CD4-positive, alpha-beta T cell treated with Interleukin-2 at 100 ng/mL for 4 hours (primary cell): ENCODE measurements around the gene CETN2.
A peak's percentile ranks its signal among the peaks of the same experiment; 100 is the strongest.
"Not testable (repeated sequence)": the region's sequence is repeated elsewhere in the genome, so short reads cannot be mapped to it uniquely, and the experiment has no call there.

Experiments
- DNase-seq: peaks from one replicate; pipeline ENCODE4 v3.0.0-alpha.2; 2020; ENCODE audit warnings: low spot score

The CETN2 gene

DNA sequence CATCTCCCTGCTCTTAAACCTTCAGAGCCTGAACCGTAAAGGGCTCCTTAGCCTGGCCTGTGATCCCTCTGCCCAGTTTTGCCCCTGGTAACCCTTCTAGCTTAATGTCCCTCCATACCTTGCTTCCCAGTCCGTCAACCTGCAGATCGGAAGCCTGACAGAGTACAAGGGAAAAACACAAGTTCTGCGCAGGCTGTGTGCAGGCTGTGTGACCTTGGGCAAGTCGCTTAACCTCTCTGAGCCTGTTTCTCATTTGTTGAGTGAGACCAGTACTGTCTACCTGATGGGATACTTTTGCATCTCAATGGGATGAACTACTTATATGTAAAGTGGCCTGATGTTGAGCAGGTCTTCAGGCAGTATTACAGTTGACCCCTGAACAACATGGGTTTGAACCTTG lies 2.0 kb upstream of the CETN2 start:
- no peak for DNase-seq

DNA sequence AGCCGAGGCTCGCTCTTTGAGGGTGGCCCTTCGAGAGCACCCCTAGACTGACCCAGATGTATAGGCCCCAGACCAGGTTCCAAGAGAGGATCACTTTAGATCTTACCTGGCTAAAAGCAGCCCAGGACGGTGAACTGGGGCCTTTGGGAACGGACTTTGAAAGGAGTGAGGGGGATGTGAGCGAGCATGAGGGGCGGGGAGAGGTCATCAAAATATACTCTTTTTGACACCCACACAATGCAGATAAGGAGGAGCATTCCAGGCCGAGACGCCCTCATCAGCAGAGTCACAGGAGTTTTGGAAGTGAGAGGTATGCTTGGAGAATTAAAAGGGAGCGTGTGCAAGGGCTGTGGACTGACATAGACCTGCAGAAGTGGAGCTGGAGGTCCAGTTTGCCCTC lies 834 bp upstream of the CETN2 start:
- DNase-seq: no peak

DNA sequence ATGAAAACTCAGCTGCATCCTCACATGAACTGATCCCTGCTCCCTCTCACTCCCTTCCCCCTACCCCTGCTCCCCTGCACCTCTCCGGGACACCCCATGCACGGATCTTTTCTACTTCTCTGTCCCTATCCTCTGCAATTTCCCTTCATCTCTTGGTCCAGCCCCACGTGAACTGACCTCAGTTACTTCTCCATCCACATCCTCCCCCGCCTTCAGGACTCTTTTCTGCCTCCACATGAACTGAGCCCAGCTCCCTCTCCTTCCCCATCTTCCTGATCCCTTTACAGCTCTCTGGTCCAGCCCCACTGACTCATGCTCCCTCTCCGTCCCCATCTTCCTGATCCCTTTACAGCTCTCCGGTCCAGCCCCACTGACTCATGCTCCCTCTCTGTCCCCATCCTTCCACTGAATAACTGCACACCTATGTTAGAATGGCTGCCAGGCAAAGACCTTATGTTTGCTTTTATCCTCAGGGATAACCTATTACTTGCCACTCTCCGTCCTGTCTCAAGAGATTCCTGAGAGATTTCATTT lies 5.6 kb downstream of the CETN2 start:
- no peak for DNase-seq

DNA sequence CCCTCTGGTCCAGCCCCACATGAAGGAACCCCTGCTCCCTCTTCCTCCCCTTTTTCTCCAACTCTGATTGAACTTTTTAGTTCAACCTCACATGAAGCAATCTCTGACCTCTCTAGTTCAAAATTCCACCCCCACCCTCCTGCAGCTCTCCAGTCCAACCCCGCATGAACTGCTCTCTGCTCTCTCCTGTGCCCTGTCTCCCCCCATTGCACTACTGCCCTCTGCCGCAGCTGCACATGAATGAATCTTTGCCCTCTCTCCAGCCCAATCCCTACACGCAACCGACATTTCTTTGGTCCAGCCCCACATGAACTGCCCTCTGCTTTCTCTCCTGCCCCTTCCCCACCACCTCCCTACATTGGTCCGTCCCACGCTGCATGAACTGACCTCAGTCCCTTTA lies 6.9 kb downstream of the CETN2 start:
- DNase-seq: no peak

DNA sequence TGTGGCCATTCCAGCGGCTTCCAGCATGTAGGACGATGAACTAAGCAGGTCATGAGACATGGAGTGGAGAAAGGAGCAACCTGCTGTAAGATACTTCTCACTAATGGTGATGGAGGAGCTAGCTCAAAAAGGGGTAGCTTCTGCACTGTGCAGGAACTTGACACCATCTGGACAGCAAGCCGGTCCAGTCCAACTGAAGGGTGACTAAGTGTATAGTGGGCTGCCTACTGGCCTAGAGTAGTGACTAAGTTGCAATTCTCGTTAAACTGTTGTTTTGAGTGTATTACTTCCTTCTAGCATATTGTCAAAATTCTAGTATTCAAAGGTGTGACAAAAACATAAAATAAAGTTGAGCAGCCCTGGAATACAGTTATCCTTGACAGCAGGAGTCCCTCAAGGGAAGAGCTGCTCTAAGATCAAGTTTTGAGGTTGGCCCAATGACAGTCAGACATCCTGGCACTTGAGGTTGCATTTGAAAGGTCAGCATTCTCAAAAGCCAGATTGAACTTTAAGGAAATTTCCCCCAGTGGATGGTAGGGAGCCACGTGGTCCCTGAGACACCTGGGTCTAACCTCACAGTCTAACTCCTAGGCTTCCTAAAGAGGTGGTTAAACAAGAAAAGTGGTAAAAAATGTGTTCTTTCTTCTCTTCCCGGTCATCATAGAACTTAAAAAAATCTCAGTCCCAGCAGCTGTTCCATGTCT lies 8.0 kb downstream of the CETN2 start:
- DNase-seq: no peak

DNA sequence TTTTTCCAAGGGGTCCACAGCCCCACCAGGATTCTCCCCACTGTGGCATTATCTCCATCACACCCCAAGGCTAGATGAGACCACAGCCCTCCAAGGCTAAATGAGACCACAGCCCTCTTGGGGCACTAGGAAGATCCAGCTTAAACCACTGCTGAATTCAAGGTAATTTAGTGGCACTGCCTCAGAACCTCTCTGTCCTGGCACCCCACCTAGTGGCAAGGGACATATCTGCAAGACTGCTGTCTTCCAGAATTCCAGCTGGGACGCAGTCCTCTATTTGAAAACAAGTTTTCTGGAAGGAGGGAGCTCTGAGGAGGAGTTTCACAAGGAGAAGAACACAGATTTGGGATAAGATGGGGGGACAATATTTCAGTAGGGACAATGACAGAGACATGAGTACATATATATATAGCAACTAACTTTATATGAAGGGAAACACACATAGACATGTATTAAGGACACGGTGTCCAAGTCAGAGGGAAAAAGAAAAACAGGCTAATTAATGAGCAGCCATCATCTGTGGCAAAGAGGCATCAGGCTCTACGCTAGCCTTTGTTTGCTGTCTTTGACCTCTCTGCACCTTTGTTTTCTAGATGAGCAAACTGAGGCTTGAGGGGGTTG lies 9.3 kb downstream of the CETN2 start:
- peak; percentile 1 for DNase-seq

DNA sequence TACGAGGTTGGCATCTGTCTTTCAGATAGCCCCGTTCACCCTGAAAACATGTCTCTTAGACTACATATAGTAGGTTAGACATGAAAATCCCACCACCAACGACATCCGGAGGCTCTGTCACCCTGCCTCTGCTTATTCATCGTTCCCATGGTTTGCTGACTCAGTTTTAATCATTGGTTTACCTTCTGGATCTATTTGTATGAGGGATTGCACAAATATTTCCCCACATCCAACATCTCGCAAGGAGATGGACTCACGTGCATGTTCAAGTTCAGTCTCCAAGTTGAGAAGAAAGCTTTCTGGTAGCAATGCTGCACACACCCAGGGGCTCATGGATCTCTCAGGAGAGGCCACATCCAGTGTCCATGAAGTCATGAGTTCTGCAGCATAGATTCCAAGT lies 10.8 kb downstream of the CETN2 start:
- no peak for DNase-seq

DNA sequence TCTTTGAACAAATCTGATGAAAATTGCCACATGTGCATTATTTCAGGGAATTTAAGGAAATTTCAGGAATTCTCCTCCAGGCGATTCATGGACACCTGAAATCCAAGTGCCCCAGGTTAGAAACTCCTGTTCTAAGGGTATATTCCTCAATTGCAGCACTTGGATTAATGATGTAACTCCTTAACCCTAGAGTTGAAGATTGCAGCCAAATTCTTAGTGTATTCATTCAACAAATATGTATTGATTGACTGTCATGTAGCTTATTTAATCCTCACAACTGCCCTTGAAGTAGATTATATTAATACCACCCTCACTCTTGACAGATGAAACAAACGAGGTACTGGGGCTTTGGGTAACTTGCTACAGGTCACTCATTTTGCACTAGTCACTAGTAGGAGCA lies 11.3 kb downstream of the CETN2 start:
- DNase-seq: no peak

DNA sequence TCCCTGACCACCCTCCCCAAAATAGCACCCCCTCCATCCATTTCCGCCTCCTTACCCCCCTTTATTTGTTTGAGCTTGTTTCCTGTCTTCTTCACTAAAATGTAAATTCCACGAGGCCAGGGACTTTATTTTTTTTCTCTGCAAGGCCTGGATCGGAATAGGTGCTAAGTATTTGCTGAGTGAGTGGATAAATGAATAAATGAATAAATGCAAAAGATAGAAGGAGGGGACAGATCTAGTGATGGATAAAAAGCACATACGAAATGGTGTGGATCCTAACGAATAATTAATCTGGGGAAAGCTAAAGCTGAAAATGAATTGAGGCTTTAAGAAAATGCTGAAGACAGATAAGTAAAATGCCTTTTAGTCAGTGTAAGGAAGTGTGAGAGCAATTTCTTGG lies 12.2 kb downstream of the CETN2 start:
- no peak for DNase-seq

DNA sequence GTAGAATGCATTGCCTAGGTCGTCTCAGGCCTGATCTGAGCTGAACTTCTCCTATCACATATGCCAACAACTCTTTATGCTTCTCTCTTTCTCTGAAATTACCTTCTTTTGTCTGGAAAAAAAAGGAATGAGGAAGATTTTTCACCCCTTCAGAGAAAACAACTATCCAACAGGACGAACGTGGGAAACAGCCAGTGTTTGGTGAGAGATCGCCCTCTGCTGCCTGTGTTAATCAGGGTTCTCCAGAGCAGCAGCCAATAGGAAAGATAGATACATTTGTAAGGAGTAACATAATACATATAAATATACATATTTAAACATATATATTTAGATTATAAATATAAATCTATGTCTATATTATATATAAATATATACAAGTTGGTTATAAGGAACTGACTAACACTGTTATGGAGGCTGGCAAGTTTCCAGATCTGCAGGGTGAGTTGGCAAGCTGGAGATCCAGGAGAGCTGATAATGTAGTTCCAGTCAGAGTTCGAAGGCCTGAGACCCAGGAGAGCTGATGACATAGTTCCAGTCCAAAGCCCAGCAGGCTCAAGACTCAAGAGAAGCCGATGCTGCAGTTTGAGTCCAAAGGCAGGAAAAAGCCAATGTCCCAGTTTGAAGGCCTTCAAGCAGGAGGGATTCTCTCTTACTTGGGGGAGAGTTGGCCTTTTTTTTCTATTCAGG lies 13.3 kb downstream of the CETN2 start:
- DNase-seq: no peak

DNA sequence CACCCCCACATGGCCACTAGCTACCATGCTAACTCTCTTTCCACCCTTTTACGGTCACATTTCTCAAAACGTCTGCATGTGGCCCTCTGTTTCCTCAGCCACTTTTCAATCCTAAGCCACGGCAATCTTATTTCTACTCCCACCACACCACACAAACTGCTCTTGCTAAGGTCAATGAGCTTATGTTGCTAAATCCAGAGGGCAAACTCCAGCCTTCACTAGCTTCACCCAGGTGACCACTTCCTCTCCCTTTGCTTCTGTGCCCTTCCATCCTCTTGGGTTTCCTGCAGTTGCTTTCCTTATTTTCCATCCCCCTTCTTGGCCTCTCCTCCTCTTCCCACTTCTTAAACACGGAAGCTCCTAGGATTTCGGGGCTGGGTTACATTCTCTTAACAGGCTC lies 16.5 kb downstream of the CETN2 start:
- DNase-seq: no peak

DNA sequence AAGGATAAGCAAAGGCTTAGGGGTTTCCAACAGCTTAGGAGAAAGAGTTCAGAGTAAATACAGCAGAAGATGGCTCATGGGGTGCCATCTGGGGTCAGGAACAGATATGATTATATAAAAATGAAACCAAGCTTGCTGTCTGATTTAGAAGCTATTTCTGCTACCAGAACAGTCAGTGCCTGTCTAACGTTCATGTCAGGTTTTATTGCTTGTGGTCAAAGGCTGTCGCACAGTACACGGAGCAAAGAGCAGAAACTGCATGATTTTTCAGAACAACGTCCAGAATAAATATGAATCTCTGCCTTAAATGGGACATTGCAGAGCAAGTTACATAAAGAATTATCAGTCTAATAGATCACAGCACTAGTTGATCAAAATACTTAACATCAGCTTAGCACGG lies 17.4 kb downstream of the CETN2 start:
- DNase-seq: no peak

DNA sequence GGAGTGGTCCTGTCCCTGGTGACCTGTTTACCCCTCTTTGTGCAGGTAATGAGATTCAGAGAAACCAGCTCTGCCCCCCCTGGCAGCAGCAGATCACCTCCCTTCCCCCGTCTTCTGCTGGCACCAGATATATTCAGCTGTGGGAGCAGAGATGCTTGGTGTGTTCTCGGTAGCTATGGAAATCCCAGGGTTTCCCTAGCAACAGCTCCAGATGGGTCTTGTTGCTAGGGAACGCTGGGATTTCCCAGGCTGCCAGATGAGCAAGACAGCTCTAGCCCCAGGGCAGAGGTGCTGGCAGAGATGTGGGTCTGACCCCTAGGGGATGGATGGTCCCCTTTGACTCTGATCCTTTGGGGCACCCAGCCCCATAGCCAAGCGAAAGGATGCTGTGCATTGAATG lies 20.2 kb downstream of the CETN2 start:
- DNase-seq: no peak

DNA sequence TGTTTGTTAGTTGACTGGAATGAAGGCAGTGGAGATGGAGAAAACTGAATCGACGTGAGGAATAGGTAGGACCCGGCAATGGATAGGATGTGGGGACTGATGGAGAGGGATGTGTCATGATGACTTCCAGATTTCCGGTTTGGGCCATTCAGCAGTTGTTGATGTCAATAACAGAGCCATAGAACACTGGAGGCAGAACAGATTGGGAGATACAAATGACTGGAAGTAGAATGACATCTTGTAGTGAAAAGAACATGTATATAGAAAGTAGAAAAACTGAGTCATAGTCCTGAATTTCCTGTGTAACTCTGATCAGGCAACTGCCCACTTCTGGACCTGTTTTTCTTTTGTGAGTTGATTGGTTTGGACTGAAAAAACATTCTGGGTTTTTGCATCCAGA lies 24.5 kb downstream of the CETN2 start:
- no peak for DNase-seq

DNA sequence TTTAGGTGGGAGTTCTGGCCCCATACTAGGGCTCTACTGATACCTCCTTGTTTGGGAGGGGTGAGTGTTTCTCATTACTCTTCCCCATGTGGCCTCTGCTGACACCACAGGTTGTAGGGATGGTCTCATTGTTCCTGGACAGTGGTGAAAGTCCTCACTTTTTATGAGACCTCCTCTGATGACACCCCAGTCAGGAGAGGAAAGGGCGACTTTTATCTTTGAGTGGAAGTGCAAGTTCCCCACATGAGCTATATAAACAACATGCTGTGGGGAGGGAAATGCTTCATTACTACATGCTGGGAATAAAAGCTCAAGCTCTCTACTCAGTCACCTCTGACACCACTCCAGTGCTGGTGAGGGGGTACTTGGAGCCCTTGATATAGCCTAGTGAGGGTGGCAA lies 31.6 kb downstream of the CETN2 start:
- DNase-seq: no peak

DNA sequence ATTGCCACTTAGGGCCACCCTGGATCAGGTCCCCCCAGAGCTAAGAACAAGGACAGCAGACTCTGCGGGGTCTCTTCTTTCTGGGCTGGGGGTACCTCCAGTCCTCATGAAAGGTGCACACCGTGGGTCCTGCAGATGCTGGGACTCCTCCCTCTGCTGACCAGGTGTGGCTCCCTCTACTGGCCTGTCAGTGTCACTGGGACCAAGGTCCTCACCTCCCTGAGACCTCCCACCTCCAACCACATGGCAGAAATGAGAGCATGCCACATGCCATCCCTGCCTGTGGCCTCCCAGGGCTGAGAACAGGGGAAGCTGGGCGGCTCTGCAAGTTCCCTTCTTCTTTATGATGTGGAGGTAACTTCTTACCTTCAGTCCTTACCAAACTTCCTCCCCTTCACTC lies 43.5 kb downstream of the CETN2 start:
- not testable (repeated sequence) for DNase-seq
